GM21576 (cell line): ENCODE data around the gene ELAVL3.

Experiments used
- ATAC-seq: cut with Tn5 transposase; IDR thresholded peaks from one replicate; pipeline ENCODE4 v1.9.1; 2021; ENCODE audit warnings: mild to moderate bottlenecking, moderate library complexity; ENCODE audit not compliant: unreplicated experiment

The ELAVL3 gene

GRCh38 chr19:11480715-11481533 lies at the start of gene ELAVL3:
Gene ELAVL3 (minus strand): TSS chr19:11481046. CDS start chr19:11480608, 438 bp downstream.
- ATAC-seq = no peak

- no peak for ATAC-seq
These were observed 49.6 kb upstream of the ELAVL3 start for GRCh38 chr19:11530432-11530831.

DNA sequence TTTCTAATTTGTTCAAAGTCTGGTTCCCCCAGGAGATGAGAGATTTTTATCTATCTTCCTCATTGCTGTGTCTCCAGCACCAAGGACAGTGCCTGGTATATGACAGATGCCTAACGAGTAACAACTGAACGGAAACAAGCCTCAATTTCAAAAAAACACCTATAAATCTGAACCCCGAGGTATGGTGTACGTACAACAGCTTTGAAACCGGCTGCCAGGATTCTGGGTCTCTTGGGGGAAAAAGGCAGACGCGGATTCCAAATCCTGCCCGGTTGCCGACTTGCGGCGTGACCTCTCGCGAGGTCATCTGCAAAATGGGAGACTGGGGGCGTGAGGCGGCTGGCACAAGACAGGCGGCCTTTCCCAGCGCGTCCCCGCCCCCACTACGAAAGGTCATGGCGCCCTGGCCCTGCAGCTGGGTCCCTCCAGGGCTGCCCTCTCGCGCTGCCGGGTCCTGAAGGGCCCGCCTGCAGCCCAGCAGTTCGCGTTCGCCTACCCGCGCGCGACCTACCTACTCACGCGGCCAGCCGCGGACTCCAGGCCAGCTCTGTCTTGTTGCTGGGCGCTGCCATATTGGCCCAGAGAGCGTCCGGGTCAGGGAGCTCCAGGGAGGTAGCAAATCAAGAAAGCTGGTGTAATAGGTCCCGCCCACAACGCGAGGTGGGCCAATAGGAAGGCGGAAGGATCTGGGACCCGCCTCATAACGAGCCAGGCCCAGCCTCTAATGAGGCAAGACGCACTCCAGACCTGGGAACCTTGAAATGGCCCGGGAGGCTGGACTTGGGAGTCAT lies 47.9 kb upstream of the ELAVL3 start, which contains the start of gene ECSIT:
ECSIT (minus strand) TSS at position 584 of the 791 bp plus-strand sequence. CDS start 9,964 bp downstream, outside the sequence.
- ATAC-seq = peak; percentile 93

- ATAC-seq = no peak
These were observed 38.3 kb upstream of the ELAVL3 start for GRCh38 chr19:11519138-11519537.

DNA sequence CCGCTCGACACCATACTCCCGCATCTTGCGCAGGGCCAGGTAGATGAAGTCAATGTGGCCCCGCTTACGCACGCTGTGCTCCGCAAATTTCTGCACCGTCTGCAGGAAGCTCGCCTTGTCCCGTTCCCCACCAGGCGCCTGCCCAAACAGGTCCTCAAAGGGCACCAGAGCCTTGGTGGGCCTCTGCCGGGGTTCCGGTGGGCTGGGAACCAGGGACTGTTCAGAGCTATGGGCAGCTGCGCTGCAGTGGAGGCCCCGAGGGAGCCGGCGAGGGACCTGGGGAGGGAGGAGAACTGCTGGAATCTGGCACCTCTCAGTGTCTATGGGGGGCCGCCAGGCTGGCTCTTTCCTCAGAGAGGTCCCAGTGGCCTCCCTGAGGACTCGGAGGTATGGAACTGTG lies 33.1 kb upstream of the ELAVL3 start:
- ATAC-seq = no peak

GRCh38 chr19:11510444-11510843 lies 29.6 kb upstream of the ELAVL3 start:
- no peak for ATAC-seq

GRCh38 chr19:11507370-11508078 lies 26.7 kb upstream of the ELAVL3 start:
- no peak for ATAC-seq

DNA sequence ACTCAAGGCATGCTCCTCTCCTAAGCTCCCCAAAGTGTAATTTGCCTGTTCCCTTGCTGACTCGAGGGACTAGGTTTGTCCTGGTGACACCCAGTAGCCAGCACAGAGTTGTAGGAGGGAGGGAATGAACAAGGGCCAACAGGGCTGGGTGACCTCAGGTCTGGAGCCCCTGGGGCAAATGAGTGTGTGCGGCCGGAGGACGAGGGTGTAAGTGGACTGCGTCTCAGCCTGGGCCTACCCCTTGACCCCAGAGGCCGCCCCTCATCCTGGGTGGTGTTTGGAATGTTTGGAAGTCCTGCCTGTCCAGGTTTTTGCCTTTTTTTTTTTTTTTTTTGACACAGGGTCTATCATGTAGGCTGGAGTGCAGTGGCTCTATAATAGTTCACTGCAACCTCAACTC lies 26.1 kb upstream of the ELAVL3 start:
- no peak for ATAC-seq

DNA sequence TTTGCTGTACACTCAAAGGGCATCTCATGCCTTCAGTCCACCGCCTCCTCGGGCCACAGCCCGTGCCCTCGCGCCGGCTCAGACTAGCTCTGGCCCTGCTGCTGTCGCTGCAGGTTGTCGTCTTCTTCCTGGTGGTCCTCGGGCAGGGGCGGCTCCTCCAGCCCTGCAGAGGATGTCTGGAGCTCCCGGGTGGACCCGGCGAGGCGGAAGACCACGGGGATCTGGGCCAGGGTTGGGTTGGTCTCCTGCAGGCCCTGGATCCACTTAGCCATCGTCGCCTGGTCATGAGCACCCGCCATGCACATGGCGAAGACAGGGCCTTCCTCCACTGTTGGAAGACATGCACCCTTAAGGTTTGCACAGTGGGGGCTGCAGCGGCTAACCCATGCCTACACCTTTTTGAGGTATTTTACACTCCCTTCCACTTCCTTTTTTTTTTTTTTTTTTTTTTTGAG lies 25.3 kb upstream of the ELAVL3 start:
- ATAC-seq = peak; percentile 26

DNA sequence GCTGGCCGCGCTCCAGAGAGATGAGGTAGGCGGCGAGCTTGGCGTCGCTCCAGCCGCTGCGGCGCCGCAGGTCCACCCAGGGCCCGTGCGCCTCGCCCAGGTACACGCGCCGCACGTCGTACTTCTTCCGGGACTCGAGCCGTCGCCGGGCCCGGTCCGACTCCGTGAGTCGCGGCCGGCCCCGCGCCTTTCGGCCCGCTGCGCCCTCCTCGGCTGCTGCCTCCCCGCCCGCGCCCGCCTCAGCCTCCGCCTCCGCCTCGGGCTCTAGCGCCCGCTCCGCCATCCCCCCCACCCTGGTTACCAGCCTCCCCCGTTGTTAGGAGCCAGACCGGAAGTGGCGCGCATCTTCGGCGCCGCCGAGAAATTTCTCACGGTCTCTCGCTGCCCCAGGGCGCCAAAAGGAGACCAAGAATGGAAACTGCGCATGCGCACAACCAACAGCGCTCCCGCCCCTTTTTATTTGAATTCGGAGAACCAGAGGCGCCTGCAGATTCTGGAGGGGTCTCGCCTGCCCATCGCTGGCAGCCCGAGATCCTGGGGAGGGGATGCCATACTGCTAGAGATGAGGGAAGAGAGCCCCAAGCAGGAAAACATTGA lies 24.8 kb upstream of the ELAVL3 start, which contains the start of gene ZNF653:
ZNF653 (minus strand) TSS at position 336 of the 597 bp plus-strand sequence; CDS start at position 283, 53 bp downstream.
- ATAC-seq = peak; percentile 47

DNA sequence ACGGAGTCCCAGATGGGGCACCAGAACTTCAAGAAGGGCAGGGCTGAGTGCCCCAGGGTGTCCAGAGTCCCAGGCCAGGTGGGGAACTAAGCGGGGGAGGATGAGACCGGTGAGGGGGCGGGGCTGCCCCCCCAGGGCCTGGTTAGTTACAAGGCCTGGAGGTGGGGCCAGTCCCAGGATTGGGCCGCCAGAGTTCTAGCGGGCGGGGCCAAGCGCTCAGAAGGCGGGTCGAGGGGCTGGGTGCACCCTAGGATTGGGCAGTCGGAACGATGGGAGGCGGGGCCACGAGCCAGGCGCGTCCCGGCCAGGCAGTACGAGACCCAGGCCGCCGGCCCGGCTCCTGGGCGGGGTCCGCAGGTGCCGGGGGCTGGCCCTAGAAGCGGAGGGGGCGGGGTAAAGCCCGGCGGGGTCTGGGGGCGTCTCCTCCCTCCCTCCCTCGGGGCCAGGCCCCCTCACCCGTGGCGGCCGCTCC lies 24.2 kb upstream of the ELAVL3 start:
- peak; percentile 83 for ATAC-seq

DNA sequence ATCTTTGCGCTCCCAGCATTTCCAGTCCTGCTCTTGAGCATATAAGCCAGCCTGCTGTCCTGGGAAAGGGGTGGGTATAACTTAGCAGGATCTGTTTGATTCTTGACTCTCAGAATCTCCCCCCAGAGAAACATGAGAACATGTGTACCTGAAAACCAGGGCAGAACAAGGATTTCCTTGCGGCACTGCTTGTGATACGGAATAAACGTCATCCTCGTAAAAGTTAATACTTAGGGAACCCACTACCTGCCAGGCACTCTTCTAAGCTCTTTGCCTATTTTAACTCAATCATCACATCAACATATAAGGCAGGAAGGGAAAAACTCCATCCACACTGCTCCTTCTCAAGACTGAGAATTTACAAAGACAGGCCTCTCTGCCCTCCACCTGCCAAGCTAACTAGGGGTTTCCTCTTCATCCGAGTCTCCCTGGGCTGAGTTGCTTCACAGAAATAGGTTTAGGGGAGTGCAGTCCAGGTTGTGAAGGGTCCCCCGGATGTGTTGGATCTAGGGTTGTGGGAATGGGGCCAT lies 23.7 kb upstream of the ELAVL3 start:
- ATAC-seq = no peak

DNA sequence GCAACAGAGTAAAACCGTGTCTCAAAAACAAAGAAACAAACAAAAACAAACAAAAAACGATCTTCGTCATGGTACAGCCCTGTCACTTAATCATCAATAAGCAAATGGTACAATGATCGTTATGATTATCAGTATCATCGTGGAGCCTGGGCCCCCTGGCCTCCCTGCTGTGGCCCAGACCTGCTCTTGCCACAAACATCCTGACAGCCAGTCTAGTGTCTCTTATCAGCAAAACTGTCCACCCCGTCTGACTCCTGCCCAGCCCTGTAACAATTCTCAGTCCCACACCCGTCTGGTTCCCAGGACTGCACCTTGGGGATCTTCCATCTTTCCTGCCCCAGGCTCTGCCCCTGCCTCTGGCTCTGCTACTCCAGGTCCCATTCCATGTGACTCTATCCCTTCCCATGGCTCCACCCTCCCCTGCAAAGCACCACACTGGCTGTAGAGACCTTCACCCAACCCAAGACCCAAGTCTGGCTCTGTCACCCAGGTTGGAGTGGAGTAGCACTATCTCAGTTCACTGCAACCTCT lies 19.1 kb upstream of the ELAVL3 start:
- no peak for ATAC-seq

GRCh38 chr19:11499220-11499726 lies 18.4 kb upstream of the ELAVL3 start:
- no peak for ATAC-seq

DNA sequence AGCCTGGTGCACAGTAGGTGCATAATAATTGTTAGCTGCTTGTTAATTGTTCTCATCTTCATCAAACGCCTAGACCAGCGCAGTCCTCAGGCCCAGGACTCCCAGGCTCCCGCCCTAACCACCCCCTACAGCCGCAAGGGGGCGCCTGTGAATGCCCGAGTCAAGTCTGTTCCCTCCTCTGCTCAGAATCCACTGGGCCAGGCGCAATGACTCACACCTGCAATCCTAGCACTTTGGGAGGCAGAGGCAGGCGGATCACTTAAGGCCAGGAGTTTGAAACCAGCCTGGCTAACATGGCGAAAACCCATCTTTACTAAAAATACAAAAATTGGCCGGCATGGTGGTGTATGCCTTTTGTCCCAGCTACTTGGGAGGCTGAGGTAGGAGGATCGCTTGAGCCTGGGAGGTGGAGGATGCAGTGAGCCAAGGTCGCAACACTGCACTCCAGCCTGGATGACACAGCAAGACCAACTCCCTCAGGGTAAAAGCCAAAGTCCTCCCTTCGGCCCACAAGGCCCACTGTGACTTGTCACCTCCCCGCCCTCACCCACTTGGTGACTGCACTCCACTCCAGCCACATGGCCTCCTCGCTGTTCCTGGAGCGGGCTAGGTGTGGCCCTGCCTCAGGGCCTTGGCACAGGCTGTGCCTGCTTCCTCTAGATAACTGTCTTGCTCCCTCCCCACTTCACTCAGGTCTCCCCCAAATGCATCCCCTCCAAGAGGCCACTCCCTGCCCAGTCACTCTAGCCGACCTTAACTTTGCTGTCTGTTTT lies 15.7 kb upstream of the ELAVL3 start:
- ATAC-seq = no peak

DNA sequence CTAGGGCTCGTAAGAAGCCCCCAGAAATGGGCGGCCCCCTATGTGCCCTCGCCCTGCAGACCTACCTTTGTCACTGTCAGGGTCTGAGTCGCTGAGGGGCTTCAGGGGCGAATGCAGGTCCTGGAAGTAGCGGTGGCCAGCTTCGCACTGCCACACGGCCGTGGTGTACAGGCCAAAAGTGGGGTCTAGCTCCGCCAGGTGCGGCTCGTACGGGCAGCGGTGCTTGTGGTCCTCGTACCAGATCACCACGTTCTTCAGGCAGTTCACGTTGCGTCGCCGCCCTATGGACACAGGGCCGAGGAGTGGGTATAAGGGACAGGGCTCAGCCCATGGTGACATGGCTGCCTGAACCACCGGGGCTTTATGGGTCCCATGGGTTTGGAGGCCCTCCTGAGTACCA lies 15.0 kb upstream of the ELAVL3 start:
- no peak for ATAC-seq

DNA sequence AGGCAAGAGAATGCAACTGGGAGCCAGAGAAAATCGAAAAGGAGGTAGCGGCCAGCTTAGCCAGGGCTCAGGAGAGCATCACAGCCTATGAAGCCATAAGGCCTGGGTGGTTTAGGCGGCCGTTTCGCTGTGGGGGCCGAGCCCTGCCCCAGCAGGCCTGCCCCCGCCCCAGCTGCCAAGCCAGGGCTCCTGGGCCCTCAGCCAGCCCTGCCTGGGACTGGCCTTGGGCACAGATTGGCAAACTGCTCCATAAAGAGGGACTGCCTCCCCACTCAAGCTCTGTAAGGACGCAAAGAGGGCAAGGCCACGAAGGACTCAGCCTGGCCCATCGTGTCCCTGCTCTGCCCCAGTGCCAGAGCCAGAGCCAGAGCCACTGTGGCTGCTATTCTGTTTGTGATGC lies 14.6 kb upstream of the ELAVL3 start:
- no peak for ATAC-seq

DNA sequence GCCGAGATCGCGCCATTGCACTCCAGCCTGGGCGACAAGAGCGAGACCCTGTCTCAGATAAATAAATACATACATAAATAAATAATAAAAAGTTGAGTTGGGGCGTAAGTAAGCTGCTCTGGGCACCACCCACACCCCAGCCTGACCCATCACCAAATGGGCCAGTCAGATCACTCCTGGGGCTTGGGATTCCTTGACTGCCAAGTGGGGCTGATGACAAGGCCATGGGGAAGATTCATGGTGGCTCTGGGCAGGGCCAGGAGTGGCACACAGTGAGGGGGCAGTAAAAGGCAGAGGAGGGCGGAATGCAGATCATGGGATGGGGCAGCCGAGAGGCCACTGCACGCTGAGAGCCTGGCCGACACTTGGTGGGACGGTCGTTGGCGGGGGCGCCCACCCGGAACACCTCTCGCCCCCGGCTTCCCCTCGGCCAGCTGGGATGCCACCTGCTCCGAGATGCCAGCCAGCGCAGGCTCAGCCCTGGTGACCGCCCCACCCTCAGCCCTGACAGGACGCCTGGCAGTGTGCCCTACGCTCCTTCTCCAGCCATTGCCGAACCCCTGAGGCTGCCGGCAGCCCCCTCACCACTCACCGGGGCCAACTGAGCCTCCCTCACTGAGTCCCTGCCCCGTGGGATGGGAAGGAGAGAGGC lies 13.9 kb upstream of the ELAVL3 start:
- ATAC-seq = no peak

DNA sequence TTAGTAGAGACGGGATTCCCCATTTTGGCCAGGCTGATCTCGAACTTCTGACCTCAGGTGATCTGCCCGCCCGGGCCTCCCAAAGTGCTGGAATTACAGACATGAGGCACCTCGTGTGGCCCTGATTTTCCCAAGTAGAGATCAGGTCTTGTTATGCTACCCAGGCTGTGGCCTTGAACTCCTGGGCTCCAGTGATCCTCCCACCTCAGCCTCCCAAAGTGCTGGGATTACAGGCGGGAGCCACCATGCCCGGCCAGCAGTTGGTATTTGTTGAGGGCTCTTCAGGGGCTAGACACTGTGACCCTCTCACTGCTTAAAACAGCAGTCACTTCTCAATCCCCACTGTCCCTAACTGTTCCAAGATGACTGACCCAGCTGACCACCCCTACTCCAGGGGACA lies 8.5 kb upstream of the ELAVL3 start:
- ATAC-seq = no peak
